WTC11 (cell line): ENCODE measurements around the gene PSMA7.

Source experiments
- ARID4B ChIP-seq: sonication (generic); formaldehyde crosslinking; IDR thresholded peaks from 2 replicates; pipeline ENCODE4 v1.8.0; 2023; ENCODE audit warnings: missing genetic modification reagents, mild to moderate bottlenecking, borderline replicate concordance
- CREB1 ChIP-seq: sonication (generic); formaldehyde crosslinking; IDR thresholded peaks from 2 replicates; pipeline ENCODE4 v1.8.0; 2023; ENCODE audit warnings: mild to moderate bottlenecking, missing genetic modification reagents
- MAX ChIP-seq: sonication (generic); formaldehyde crosslinking; IDR thresholded peaks from 2 replicates; pipeline ENCODE4 v1.8.0; 2022; ENCODE audit warnings: mild to moderate bottlenecking, missing genetic modification reagents
- SOX15 ChIP-seq: fragments of 250-450 bp; sonication (Bioruptor Pico); IDR thresholded peaks from 2 replicates; pipeline ENCODE4 v1.9.0; 2021; ENCODE audit warnings: mild to moderate bottlenecking
- TF ChIP-seq, protein P1 (sequence below): sonication (generic); formaldehyde crosslinking; IDR thresholded peaks from 2 replicates; pipeline ENCODE4 v1.8.0; 2023; ENCODE audit warnings: missing genetic modification reagents

- TF ChIP-seq CREB1 (CRISPR knock-in tag) (no peak), MAX (no peak), SOX15 (CRISPR knock-in tag) (no peak), ARID4B (CRISPR knock-in tag) (no peak)
- TF ChIP-seq, protein P1, sequence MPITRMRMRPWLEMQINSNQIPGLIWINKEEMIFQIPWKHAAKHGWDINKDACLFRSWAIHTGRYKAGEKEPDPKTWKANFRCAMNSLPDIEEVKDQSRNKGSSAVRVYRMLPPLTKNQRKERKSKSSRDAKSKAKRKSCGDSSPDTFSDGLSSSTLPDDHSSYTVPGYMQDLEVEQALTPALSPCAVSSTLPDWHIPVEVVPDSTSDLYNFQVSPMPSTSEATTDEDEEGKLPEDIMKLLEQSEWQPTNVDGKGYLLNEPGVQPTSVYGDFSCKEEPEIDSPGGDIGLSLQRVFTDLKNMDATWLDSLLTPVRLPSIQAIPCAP (CRISPR knock-in tag), result no peak
Measured at GRCh38 chr20:62105592-62105991, 37.6 kb downstream of the PSMA7 start.
